IPS-20b (cell line): Measurements from ENCODE around the gene CENPN.

ENCODE experiments used
- H3K27ac ChIP-seq: one replicate; pipeline ENCODE4 v1.5.1; 2013; ENCODE audit warnings: low read length
- H3K27me3 ChIP-seq: 2 replicates; pipeline ENCODE4 v1.6.1; 2013; ENCODE audit warnings: mild to moderate bottlenecking, low read length, inconsistent platforms; ENCODE audit not compliant: insufficient read depth
- H3K36me3 ChIP-seq: 2 replicates; pipeline ENCODE4 v1.6.1; 2013; ENCODE audit warnings: low read depth, mild to moderate bottlenecking, inconsistent platforms, low read length, moderate library complexity; ENCODE audit not compliant: insufficient read depth
- H3K4me1 ChIP-seq: 2 replicates; pipeline ENCODE4 v1.6.1; 2013; ENCODE audit warnings: mild to moderate bottlenecking, control low read depth, inconsistent platforms, low read length, moderate library complexity; ENCODE audit not compliant: insufficient read depth
- H3K4me3 ChIP-seq: 2 replicates; pipeline ENCODE4 v1.5.1; 2013; ENCODE audit warnings: mild to moderate bottlenecking, low read length, inconsistent platforms
- H3K9ac ChIP-seq: 2 replicates; pipeline ENCODE4 v1.6.1; 2013; ENCODE audit warnings: low read depth, mild to moderate bottlenecking, inconsistent platforms, low read length, moderate library complexity
- H3K9me3 ChIP-seq: 2 replicates; pipeline ENCODE4 v1.6.1; 2013; ENCODE audit warnings: mild to moderate bottlenecking, low read depth, low read length, inconsistent platforms; ENCODE audit not compliant: insufficient read depth

CENPN gene

GRCh38 chr16:80976946-80977345, 30.1 kb upstream of the CENPN start:
- Histone ChIP-seq H3K4me3 (no peak overlapping the region), H3K9me3 (no peaks in the 10 kb centered on the region), H3K4me1 (no peaks in the 10 kb centered on the region), H3K9ac (no peak overlapping the region), H3K27ac (no peak overlapping the region), H3K27me3 (no peaks in the 10 kb centered on the region), H3K36me3 (peaks cover 25% of the 10 kb centered on the region; the same call in 1 of the 2 replicates)

GRCh38 chr16:80981103-80981502, 25.9 kb upstream of the CENPN start:
- no peaks in the 10 kb centered on the region for H3K9me3 ChIP-seq
- H3K36me3 ChIP-seq, result peaks cover 16% of the 10 kb centered on the region; the same call in 1 of the 2 replicates
- no peak overlapping the region for H3K27ac ChIP-seq
- no peaks in the 10 kb centered on the region; the same call in 1 of the 2 replicates for H3K27me3 ChIP-seq
- no peak overlapping the region for H3K4me3 ChIP-seq
- peaks cover 4% of the 10 kb centered on the region; the same call in 1 of the 2 replicates for H3K4me1 ChIP-seq
- no peak overlapping the region for H3K9ac ChIP-seq

GRCh38 chr16:80982646-80983045, 24.4 kb upstream of the CENPN start:
- no peak overlapping the region for H3K4me3 ChIP-seq
- no peak overlapping the region for H3K9ac ChIP-seq
- H3K27me3 ChIP-seq, result peaks cover 9% of the 10 kb centered on the region; the same call in 1 of the 2 replicates
- no peak overlapping the region for H3K27ac ChIP-seq
- no peaks in the 10 kb centered on the region for H3K9me3 ChIP-seq
- peaks cover 11% of the 10 kb centered on the region; the same call in 1 of the 2 replicates for H3K36me3 ChIP-seq
- H3K4me1 ChIP-seq, result peaks cover 15% of the 10 kb centered on the region

GRCh38 chr16:80984124-80984892, 22.7 kb upstream of the CENPN start:
- H3K4me3 ChIP-seq, result no peak overlapping the region
- no peak overlapping the region for H3K9ac ChIP-seq
- peaks cover 24% of the 10 kb centered on the region for H3K4me1 ChIP-seq
- no peak overlapping the region for H3K27ac ChIP-seq
- peaks cover 14% of the 10 kb centered on the region; the same call in 1 of the 2 replicates for H3K27me3 ChIP-seq
- H3K9me3 ChIP-seq, result no peaks in the 10 kb centered on the region
- peaks cover 8% of the 10 kb centered on the region; the same call in 1 of the 2 replicates for H3K36me3 ChIP-seq

- H3K36me3 ChIP-seq, result peaks cover 1% of the 10 kb centered on the region; the same call in 1 of the 2 replicates
- no peaks in the 10 kb centered on the region for H3K9me3 ChIP-seq
- no peak overlapping the region for H3K27ac ChIP-seq
- H3K4me1 ChIP-seq, result peaks cover 24% of the 10 kb centered on the region
- H3K9ac ChIP-seq, result no peak overlapping the region
- H3K27me3 ChIP-seq, result peaks cover 14% of the 10 kb centered on the region; the same call in 1 of the 2 replicates
- no peak overlapping the region for H3K4me3 ChIP-seq
These were observed 21.4 kb upstream of the CENPN start for GRCh38 chr16:80985611-80986010.

- no peak overlapping the region for H3K27ac ChIP-seq
- H3K4me3 ChIP-seq, result no peak overlapping the region
- no peak overlapping the region for H3K9ac ChIP-seq
- H3K36me3 ChIP-seq, result peaks cover 6% of the 10 kb centered on the region; the same call in 1 of the 2 replicates
- H3K27me3 ChIP-seq, result peaks cover 14% of the 10 kb centered on the region; the same call in 1 of the 2 replicates
- no peaks in the 10 kb centered on the region for H3K9me3 ChIP-seq
- peaks cover 24% of the 10 kb centered on the region for H3K4me1 ChIP-seq
These were observed 20.5 kb upstream of the CENPN start for GRCh38 chr16:80986557-80986956.

- peaks cover 14% of the 10 kb centered on the region; the same call in 1 of the 2 replicates for H3K27me3 ChIP-seq
These were observed 18.3 kb upstream of the CENPN start for GRCh38 chr16:80988756-80989155.

GRCh38 chr16:80989801-80990200, 17.2 kb upstream of the CENPN start:
- Histone ChIP-seq H3K4me1 (peaks cover 24% of the 10 kb centered on the region), H3K27me3 (peaks cover 14% of the 10 kb centered on the region; the same call in 1 of the 2 replicates), H3K9ac (no peak overlapping the region), H3K9me3 (no peaks in the 10 kb centered on the region), H3K4me3 (no peak overlapping the region), H3K36me3 (peaks cover 11% of the 10 kb centered on the region; the same call in 1 of the 2 replicates), H3K27ac (no peak overlapping the region)

More at GRCh38 chr16:80988756-80989155, 18.3 kb upstream of the CENPN start:
- H3K36me3 ChIP-seq, result peaks cover 11% of the 10 kb centered on the region; the same call in 1 of the 2 replicates
- peaks cover 24% of the 10 kb centered on the region for H3K4me1 ChIP-seq
- no peak overlapping the region for H3K27ac ChIP-seq
- H3K9me3 ChIP-seq, result no peaks in the 10 kb centered on the region
- no peak overlapping the region for H3K4me3 ChIP-seq
- no peak overlapping the region for H3K9ac ChIP-seq

- Histone ChIP-seq H3K4me1 (peaks cover 23% of the 10 kb centered on the region), H3K9ac (no peak overlapping the region), H3K36me3 (peaks cover 11% of the 10 kb centered on the region; the same call in 1 of the 2 replicates), H3K27me3 (peaks cover 14% of the 10 kb centered on the region; the same call in 1 of the 2 replicates), H3K9me3 (no peaks in the 10 kb centered on the region), H3K27ac (no peak overlapping the region), H3K4me3 (no peak overlapping the region)
These were observed 16.4 kb upstream of the CENPN start for GRCh38 chr16:80990577-80990976.

GRCh38 chr16:80990978-80991377, 16.0 kb upstream of the CENPN start:
- Histone ChIP-seq H3K9me3 (no peaks in the 10 kb centered on the region), H3K4me1 (peaks cover 20% of the 10 kb centered on the region), H3K36me3 (peaks cover 11% of the 10 kb centered on the region; the same call in 1 of the 2 replicates), H3K4me3 (no peak overlapping the region), H3K27ac (no peak overlapping the region), H3K27me3 (peaks cover 14% of the 10 kb centered on the region; the same call in 1 of the 2 replicates), H3K9ac (no peak overlapping the region)

GRCh38 chr16:80991792-80992430, 15.1 kb upstream of the CENPN start:
- Histone ChIP-seq H3K9me3 (no peaks in the 10 kb centered on the region), H3K9ac (no peak overlapping the region), H3K4me1 (peaks cover 15% of the 10 kb centered on the region), H3K27me3 (peaks cover 6% of the 10 kb centered on the region; the same call in 1 of the 2 replicates), H3K4me3 (no peak overlapping the region), H3K36me3 (peaks cover 11% of the 10 kb centered on the region; the same call in 1 of the 2 replicates), H3K27ac (no peak overlapping the region)
